NCI-H1048 (cell line): Measurements from ENCODE around the gene TAMALIN.

Source experiments
- DNase-seq: peaks from one replicate; lab custom pipeline; 2025; lab: John Stamatoyannopoulos, UW

Gene TAMALIN

GRCh38 chr12:52014567-52015530 is 8.1 kb downstream of the TAMALIN start:
- no peak for DNase-seq

DNA sequence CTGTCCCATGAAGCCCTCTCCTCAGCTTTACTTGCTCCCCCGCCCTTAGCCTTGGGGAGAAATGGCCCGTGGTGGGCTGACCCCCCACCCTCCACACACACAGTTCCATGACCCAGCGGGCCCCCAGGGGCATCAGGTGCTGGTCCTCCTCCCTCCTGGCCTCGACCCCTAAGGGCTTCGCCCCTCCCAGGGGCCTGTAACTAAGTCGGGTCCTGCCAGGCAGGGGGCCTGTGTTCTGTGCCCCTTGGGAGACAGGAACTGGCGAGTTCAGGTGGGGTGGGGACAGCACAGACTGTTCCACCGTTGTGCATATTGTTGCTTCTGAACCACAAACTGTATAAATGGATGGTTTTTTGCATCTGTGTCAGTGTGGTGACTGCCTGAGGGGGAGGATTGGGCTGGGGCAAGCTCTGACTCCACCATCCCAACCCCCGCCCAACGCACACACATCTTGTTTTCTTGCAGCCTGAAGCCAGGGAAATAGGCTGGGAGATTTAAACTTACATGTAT is 8.8 kb downstream of the TAMALIN start:
- no peak for DNase-seq

GRCh38 chr12:52018433-52019112 is 11.8 kb downstream of the TAMALIN start:
- no peak for DNase-seq

- no peak for DNase-seq
Measured at GRCh38 chr12:52019113-52019770, 12.5 kb downstream of the TAMALIN start.

GRCh38 chr12:52020539-52021336 is 14.0 kb downstream of the TAMALIN start:
- no peak for DNase-seq

- no peak for DNase-seq
Measured at GRCh38 chr12:52022841-52023181, 16.1 kb downstream of the TAMALIN start.

DNA sequence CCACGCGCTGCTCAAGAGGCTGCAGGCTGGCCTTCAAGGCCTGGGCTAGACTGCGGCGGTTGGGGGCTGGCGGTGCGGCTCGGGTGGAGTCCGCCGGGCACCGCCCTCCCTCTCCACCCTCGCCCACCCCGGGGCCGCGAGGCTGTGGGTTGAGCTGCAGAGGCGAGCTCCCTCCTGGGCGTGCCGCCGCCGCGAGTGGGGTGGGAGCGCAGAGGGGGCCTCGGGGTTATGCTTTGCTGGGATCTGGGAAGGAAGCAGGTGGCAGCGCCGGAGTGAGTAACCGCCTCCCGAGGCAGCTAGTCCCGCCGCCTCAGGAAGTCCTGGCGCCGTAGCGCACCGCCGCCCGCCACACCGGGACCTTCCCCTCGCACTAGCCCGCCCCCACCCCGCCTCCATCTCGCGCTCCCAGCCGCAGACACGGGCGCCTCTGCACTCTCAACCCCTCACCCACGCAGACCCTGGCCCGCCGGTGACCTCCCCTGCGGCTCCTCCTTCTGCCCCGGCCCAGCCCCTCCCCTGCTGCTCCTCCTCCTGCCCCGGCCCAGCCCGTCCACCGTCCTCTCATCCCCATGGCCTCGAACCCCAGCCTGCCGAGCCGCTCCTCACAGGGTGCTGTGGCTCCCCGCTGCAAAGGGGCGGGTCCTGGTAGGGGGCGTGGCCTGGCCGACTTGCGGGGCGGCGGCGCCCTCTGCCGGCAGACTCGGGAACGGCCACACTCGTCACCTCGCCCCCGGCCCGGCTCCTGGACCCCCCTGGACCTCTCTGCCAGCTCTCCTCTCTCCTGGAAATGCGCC is 16.6 kb downstream of the TAMALIN start:
- peak; percentile 56 for DNase-seq

- DNase-seq, result no peak
Measured at GRCh38 chr12:52023976-52024688, 17.4 kb downstream of the TAMALIN start.

DNA sequence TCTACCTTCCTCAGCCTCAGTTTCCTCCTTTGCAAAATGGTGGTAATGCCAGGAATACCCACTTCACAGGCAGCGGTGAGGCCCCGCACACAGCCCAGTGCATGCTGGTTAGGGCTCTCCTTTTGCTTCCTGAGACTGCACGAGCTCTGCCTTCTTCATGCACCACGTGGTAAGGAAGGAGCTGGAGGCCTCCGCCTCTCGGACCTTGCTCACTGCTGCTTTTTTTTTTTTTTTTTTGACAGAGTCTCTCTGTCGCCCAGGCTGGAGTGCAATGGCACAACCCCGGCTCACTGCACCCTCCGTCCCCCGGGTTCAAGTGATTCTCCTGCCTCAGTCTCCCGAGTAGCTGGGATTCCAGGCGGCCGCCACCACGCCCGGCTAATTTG is 18.1 kb downstream of the TAMALIN start:
- no peak for DNase-seq

GRCh38 chr12:52026263-52026662 is 19.5 kb downstream of the TAMALIN start:
- DNase-seq, result no peak

DNA sequence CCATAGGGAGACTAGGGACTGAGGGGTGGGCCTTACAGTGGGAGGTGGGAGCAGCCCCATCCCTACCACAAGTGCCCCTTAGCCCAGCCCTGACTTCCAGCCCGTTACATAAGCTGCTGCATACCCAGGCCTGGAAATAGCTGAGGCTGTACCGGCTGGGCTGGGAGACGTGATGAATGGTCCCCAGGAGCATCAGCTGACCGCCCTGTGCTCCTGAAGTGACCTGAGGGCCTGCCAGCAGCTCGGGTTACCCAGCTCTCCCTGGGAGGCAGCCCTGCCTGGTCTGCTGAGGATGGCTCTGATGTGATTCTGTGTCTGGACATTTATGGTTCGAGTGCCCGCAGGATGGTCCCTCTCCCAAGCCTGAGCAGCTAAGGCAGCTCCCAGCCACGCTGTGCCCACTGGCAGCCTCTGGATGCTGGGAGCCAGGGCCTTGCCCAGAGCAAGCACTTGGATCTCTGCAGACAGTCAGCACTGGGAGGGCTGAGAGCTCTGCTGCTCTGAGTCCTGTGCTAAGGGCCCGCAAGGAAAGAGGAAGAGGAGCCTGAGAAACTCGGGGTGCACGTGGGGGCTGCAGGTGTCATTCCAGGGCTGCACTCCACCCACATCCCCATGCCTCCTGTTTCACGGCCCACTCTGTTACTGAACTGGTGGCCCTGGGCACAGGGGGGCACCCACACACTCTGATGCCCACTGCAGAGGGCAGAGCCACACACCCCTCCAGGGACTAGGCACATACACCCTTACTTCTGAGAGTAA is 20.5 kb downstream of the TAMALIN start:
- DNase-seq, result no peak

DNA sequence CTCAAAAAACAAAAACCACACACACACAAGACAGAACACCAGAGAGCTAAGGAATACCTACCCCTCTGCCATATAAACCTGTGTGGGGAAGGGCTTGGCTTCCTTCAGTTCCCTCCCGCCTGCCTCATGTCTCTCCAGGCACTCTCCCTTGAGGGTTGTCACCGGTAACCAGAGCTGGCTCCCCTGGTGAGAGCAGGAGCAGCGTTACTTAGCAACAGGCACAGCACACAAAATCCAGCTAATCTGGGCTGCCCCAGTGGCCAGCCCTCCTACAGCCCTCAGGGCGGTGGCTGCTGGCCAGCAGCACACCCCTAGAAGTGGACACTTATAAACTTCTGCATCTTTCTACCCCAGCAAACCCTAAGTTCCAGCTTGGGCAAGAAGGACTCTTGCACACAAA is 22.9 kb downstream of the TAMALIN start:
- DNase-seq, result no peak

GRCh38 chr12:52032446-52032803 is 25.7 kb downstream of the TAMALIN start:
- no peak for DNase-seq

DNA sequence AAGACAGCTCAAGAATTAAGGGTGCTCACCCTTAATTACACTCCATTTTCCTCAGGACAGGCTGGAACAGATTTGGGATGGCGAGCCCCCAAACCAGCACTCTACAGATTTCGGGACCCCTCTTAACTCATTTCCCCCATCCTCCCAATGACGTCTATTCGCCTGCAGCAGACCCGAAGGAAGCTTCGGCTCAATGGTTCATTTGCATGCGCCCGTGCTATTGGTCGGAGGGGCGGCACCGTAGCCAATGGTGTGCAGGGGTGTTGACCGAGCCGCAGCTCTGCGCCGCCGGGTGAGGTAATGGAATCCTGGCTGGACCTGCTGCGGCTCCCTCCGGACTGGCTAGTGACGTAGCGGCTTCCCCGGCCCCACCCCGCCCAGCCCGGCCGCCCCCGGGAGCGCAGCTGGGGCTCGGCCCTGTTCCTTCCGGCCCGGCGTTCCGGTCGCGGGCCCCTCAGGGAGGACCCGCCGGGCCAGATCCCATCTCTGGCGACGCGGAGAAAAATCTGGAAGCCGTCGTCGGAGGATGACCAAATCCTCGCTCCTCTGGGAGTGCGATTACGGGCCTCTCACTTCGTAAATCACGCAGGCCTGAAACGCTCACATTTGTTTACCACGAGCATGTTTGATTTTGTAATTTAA is 26.2 kb downstream of the TAMALIN start:
- peak; percentile 84 for DNase-seq

DNA sequence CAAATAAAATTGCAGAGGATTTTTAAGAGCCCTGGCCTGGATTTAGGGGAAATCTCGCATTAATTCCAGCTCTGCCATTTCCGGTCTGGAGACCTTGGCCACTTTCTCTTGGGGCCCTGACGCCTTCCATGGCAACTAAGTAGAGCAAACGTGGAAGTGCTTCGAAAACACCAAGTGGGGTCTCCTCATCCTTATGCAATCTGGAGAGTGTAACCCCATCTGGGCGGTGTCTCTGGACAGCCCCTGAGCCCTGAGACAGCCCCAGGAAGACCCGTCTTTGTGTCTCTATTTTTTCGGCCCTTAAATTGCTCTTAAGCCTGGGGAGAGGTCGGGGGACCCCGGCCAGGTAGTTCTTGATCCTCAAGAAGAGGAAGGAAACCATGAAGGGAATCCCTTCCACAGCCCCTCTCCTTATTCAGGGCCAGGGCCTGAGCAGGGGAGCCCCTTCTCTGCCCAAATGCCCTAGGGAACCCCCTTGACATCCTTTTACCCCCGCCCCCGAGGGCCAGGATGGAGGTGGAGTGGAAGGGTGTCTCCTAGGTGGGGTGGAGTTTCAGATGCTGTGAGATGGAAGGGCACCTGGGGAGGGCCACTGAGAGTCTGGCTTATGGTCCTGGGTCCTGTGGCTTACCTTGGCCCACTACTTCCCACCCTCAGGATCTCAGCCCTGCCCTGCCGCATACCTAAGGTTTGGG is 26.8 kb downstream of the TAMALIN start:
- no peak for DNase-seq

- no peak for DNase-seq
Measured at GRCh38 chr12:52035190-52035589, 28.4 kb downstream of the TAMALIN start.

- no peak for DNase-seq
Measured at GRCh38 chr12:52035926-52036325, 29.2 kb downstream of the TAMALIN start.

GRCh38 chr12:52036587-52037171 is 29.9 kb downstream of the TAMALIN start:
- DNase-seq, result peak; percentile 55
